Gastrocnemius medialis (tissue), 4 donors: ENCODE measurements around the gene CDH4. TPM values are rescaled to one million over a fixed set of nuclear protein-coding genes. Genes with fewer than 3 reads are reported as not detected.

Source experiments
- ATAC-seq, 2 donors: fragments of 150-250 bp; one replicate each; pipeline ENCODE4 v1.9.1; 2016
- DNase-seq, 2 donors: peaks; one replicate each; pipeline ENCODE4 v3.0.0-alpha.2; 2019
- H3K27ac ChIP-seq, 4 donors: fragments of 200-600 bp; sonication (generic); 1 replicate in 1 of 4; 2 replicates in 3 of 4; pipeline ENCODE4 v1.5.1; 2016 to 2018; ENCODE audit warnings: mild to moderate bottlenecking in 2 of 4, moderate library complexity in 1 of 4
- H3K27me3 ChIP-seq, 3 donors: fragments of 200-600 bp; sonication (generic) in 2 of 3; 1 replicate in 1 of 3; 2 replicates in 2 of 3; pipeline versions ENCODE4 v1.5.1 to v1.6.0; 2016 to 2019; ENCODE audit warnings: mild to moderate bottlenecking in 1 of 3, moderate library complexity in 1 of 3
- H3K36me3 ChIP-seq, 2 donors: fragments of 200-600 bp; sonication (generic) in 1 of 2; one replicate each; pipeline ENCODE4 v1.5.1; 2017 to 2018
- H3K4me1 ChIP-seq, 2 donors: fragments of 200-600 bp; sonication (generic) in 1 of 2; one replicate each; pipeline ENCODE4 v1.5.1; 2016 to 2017; ENCODE audit warnings: mild to moderate bottlenecking in 2 of 2
- H3K4me3 ChIP-seq, 4 donors: fragments of 200-600 bp; sonication (generic) in 3 of 4; 1 replicate in 1 of 4; 2 replicates in 3 of 4; pipeline ENCODE4 v1.5.1; 2016 to 2019; ENCODE audit warnings: mild to moderate bottlenecking in 2 of 4
- H3K9me3 ChIP-seq, 3 donors: fragments of 200-600 bp; sonication (generic) in 2 of 3; 1 replicate in 1 of 3; 2 replicates in 2 of 3; pipeline ENCODE4 v1.5.1; 2016 to 2019
- CTCF ChIP-seq, 5 experiments: fragments of 450-650 bp in 3 of 5; fragments of 200-600 bp in 2 of 5; sonication (generic) in 2 of 5; IDR thresholded peaks in 4 of 5; conservative IDR thresholded peaks in 1 of 5; 1 replicate in 4 of 5; 2 replicates in 1 of 5; pipeline ENCODE4 v1.5.1; 2016 to 2019; ENCODE audit warnings: antibody characterized with exemption in 5 of 5, mild to moderate bottlenecking in 3 of 5, moderate library complexity in 3 of 5
- POLR2A ChIP-seq, 2 donors: fragments of 450-650 bp; IDR thresholded peaks; one replicate each; pipeline ENCODE4 v1.6.1; 2017; ENCODE audit warnings: antibody characterized with exemption in 2 of 2, mild to moderate bottlenecking in 2 of 2, moderate library complexity in 2 of 2
- in situ Hi-C, 4 donors: fragments of 200-750 bp; cut with MboI; loops; one replicate each; pipeline versions ENCODE4 v1.15.0 to v1.8.0; 2017; ENCODE audit warnings: low sequenced_read_pairs in 4 of 4
- intact Hi-C: fragments of 100-400 bp; cut with DNase I; formaldehyde crosslinking; loops from one replicate; pipeline ENCODE4 v1.15.1; 2023; ENCODE audit warnings: low total_unique reads
- total RNA-seq, 4 donors: library from RNA; depleted of rRNA; stranded (reverse); fragments of >200 nt; gene quantifications; one replicate each; pipeline versions ENCODE4 v1.1.0 to v1.2.3, GENCODE V29; 2016

The CDH4 gene
- total RNA-seq, 4 donors from 2014 or later: 0.38 to 1.2 (median 0.86) TPM

GRCh38 chr20:61756966-61757677, 505.1 kb downstream of the CDH4 start:
- ATAC-seq: no peak
- Histone ChIP-seq H3K4me1 (no peaks in the 10 kb centered on the region), H3K9me3 (no peaks in the 10 kb centered on the region), H3K4me3 (no peak overlapping the region), H3K36me3 (no peaks in the 10 kb centered on the region), H3K27me3 (no peaks in the 10 kb centered on the region), H3K27ac (no peak overlapping the region)
- TF ChIP-seq CTCF (IDR thresholded peaks at IDR 0.05 in 4 of 5, conservative IDR thresholded peaks at IDR 0.05 in 1 of 5): no peak
- TF ChIP-seq POLR2A (IDR thresholded peaks at IDR 0.05): no peak
- DNase-seq: no peak
- in situ Hi-C loops (no loop called here), intact Hi-C loops (no loop called here)

GRCh38 chr20:61757678-61758563, 505.9 kb downstream of the CDH4 start:
- no peak for TF ChIP-seq POLR2A (IDR thresholded peaks at IDR 0.05)

GRCh38 chr20:61758564-61759200, 506.6 kb downstream of the CDH4 start:
- intact Hi-C loops (no loop called here), in situ Hi-C loops (no loop called here)
- TF ChIP-seq CTCF (IDR thresholded peaks at IDR 0.05 in 4 of 5, conservative IDR thresholded peaks at IDR 0.05 in 1 of 5) (no peak), POLR2A (IDR thresholded peaks at IDR 0.05) (no peak)
- no peaks in the 10 kb centered on the region for H3K4me1 ChIP-seq
- peaks cover 0 to 3% (median 0%) of the 10 kb centered on the region in 3 donors for H3K27me3 ChIP-seq
- no peak for DNase-seq
- H3K9me3 ChIP-seq: no peaks in the 10 kb centered on the region
- no peak overlapping the region for H3K27ac ChIP-seq
- no peak overlapping the region for H3K4me3 ChIP-seq
- H3K36me3 ChIP-seq: no peaks in the 10 kb centered on the region
- ATAC-seq: no peak

More at GRCh38 chr20:61757678-61758563, 505.9 kb downstream of the CDH4 start:
- H3K4me3 ChIP-seq: no peak overlapping the region
- no peaks in the 10 kb centered on the region for H3K9me3 ChIP-seq
- no peaks in the 10 kb centered on the region for H3K36me3 ChIP-seq
- no peak overlapping the region for H3K27ac ChIP-seq
- ATAC-seq: no peak
- H3K4me1 ChIP-seq: no peaks in the 10 kb centered on the region
- no peak for DNase-seq
- in situ Hi-C loops (no loop called here), intact Hi-C loops (no loop called here)
- H3K27me3 ChIP-seq: no peaks in the 10 kb centered on the region

- Histone ChIP-seq H3K9me3 (no peaks in the 10 kb centered on the region), H3K4me3 (no peak overlapping the region), H3K36me3 (no peaks in the 10 kb centered on the region), H3K27ac (no peak overlapping the region), H3K4me1 (no peaks in the 10 kb centered on the region), H3K27me3 (peaks cover 0 to 3% (median 0%) of the 10 kb centered on the region in 3 donors)
- ATAC-seq (no peak), DNase-seq (no peak)
- intact Hi-C loops (no loop called here), in situ Hi-C loops (no loop called here)
- TF ChIP-seq CTCF (IDR thresholded peaks at IDR 0.05 in 4 of 5, conservative IDR thresholded peaks at IDR 0.05 in 1 of 5) (no peak), POLR2A (IDR thresholded peaks at IDR 0.05) (no peak)
These were observed 507.4 kb downstream of the CDH4 start for GRCh38 chr20:61759286-61760065.
